ENCODE data around the gene S100P. TPM values are rescaled to one million over a fixed set of nuclear protein-coding genes. Genes with fewer than 3 reads are reported as not detected.
A peak's percentile ranks its signal among the peaks of the same experiment; 100 is the strongest.

S100P gene
- total and polyA plus RNA-seq, 2 donors (not counting 1 experiment from before 2014, with no cell fraction given): 0.07 TPM; not detected in 1

DNA sequence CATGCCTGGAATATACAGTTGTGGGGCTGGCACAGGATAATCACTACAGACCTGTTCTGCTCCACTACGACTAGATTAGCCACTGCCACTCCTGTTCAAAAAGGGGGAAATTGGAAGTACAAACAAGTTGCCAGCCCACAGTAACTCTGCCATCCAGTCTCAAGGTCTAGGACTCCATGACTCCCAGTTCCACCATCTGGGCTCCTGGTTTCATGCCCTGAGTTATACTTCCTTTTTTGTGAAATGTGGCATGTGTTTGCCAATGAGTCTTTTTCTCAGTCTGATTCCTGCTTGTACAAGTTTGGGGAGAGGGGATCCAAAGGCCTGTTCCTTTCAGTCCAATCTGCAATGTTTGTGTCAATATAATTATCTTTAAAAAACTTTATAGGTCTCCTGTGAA lies 21.3 kb downstream of the S100P start:
- no peak overlapping the region for H3K9ac ChIP-seq (ENCODE audit: low read length)
- peak overlapping the region; percentile 49 for H3K4me3 Mint-ChIP-seq
- no peak overlapping the region for H3K27ac ChIP-seq (ENCODE audit: low read length in 2 of 2)
- no peak overlapping the region for H3K4me3 ChIP-seq (ENCODE audit: control extremely low read depth in 1 of 5, extremely low read depth in 1 of 5, insufficient read depth in 1 of 5, low read depth in 2 of 5, low read length in 4 of 5)
- CTCF ChIA-PET: interaction anchor here (0.6 to 9.7 kb wide), 4 partner anchors 74 to 354 kb away, joined by 3 to 148 read pairs (median 4); partner anchors contain the start of genes GRPEL1 and MRFAP1
- peaks cover 44% of the 10 kb centered on the region for H3K4me1 Mint-ChIP-seq
- no peak overlapping the region for H2AFZ ChIP-seq (ENCODE audit: insufficient read depth, low read depth, low read length, poor library complexity, severe bottlenecking)
- POLR2A ChIA-PET: interaction anchor here (3.5 kb wide), 1 partner anchor 74 kb away, joined by 22 read pairs; the partner anchor contains the start of gene MRFAP1
- WGBS (ENCODE audit: insufficient coverage): 86% methylated on average over 1 of the region's 1 CpG
- no peak for TF ChIP-seq EZH2 (IDR thresholded peaks at IDR 0.05; ENCODE audit: borderline replicate concordance, insufficient read depth, low read depth, low read length, poor library complexity, severe bottlenecking)
- no peak for TF ChIP-seq CTCF (IDR thresholded peaks at IDR 0.05)
- H3K9me3 Mint-ChIP-seq (ENCODE audit: insufficient read depth): peaks cover 4% of the 10 kb centered on the region
- peaks cover 0 to 5% (median 0%) of the 10 kb centered on the region in 3 donors for H3K9me3 ChIP-seq (ENCODE audit: control extremely low read depth in 1 of 3, control insufficient read depth in 2 of 3, insufficient read depth in 1 of 3, low read length in 2 of 3)
- H3K27me3 Mint-ChIP-seq: no peaks in the 10 kb centered on the region
- H3K36me3 ChIP-seq (replicated peaks in 1 of 2; ENCODE audit: control extremely low read depth in 1 of 2, control insufficient read depth in 1 of 2, extremely low read depth in 1 of 2, insufficient read depth in 2 of 2, low read length in 1 of 2): no peaks in the 10 kb centered on the region
- peaks cover 35% of the 10 kb centered on the region for H3K79me2 ChIP-seq (ENCODE audit: control insufficient read depth, insufficient read depth, low read length)
- peak overlapping the region; percentile 75 for H3K27ac Mint-ChIP-seq
- H3K27me3 ChIP-seq (replicated peaks in 1 of 4; ENCODE audit: control extremely low read depth in 1 of 4, control insufficient read depth in 3 of 4, insufficient read depth in 4 of 4, low read length in 3 of 4): no peaks in the 10 kb centered on the region
- no peaks in the 10 kb centered on the region for H4K20me1 ChIP-seq (ENCODE audit: control insufficient read depth, insufficient read depth, low read length, poor library complexity, severe bottlenecking)
- DNase-seq (no peak), ATAC-seq (ENCODE audit: low read depth) (no peak)
- peaks cover 26 to 34% of the 10 kb centered on the region in 2 donors for H3K4me1 ChIP-seq (ENCODE audit: control insufficient read depth in 2 of 2, insufficient read depth in 2 of 2, low read length in 2 of 2)
- intact Hi-C loops (cut with micrococcal nuclease): loop anchor here (5.0 to 10.0 kb wide), 2 partner anchors 200 to 1087 kb away; no protein-coding TSS in a partner anchor
- H3K4me2 ChIP-seq (replicated peaks; ENCODE audit: low read depth, low read length, poor library complexity, severe bottlenecking): no peak overlapping the region

DNA sequence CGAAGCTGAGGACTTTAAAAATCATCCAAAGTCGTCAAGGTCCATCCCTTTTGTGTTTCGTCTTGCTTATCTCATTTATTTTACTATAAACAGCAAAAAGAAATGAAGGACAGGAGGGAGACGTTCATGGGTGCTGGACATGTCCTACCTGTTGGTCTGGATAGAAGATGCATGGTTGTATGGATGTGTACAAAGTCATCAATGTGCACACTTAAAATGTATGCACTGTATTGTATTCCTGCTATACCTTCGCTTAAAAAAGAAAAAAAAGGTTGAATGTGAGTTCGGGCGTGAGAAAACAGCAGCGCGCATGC lies 22.0 kb downstream of the S100P start:
- ChIA-PET CTCF (interaction anchor here (0.6 to 9.7 kb wide), 6 partner anchors 9 to 353 kb away, joined by 3 to 148 read pairs (median 4); partner anchors contain the start of genes GRPEL1 and MRFAP1), POLR2A (interaction anchor here (0.6 to 3.5 kb wide), 4 partner anchors 42 to 1672 kb away, joined by 8 to 22 read pairs (median 10); partner anchors contain the start of genes MRFAP1 and TBC1D14)
- peak overlapping the region; percentile 81 for H3K4me2 ChIP-seq (replicated peaks; ENCODE audit: low read depth, low read length, poor library complexity, severe bottlenecking)
- no peaks in the 10 kb centered on the region for H3K27me3 ChIP-seq (replicated peaks in 1 of 4; ENCODE audit: control extremely low read depth in 1 of 4, control insufficient read depth in 3 of 4, insufficient read depth in 4 of 4, low read length in 3 of 4)
- peak overlapping the region; percentile 79 for H3K9ac ChIP-seq (ENCODE audit: low read length)
- H3K27ac ChIP-seq (ENCODE audit: low read length in 2 of 2): peak overlapping the region; percentile 54 to 85
- no peaks in the 10 kb centered on the region for H3K27me3 Mint-ChIP-seq
- WGBS (ENCODE audit: insufficient coverage): 0% methylated on average over 5 of the region's 9 CpGs
- peak overlapping the region; percentile 100 for H3K27ac Mint-ChIP-seq
- peak overlapping the region; percentile 64 for H2AFZ ChIP-seq (ENCODE audit: insufficient read depth, low read depth, low read length, poor library complexity, severe bottlenecking)
- intact Hi-C loops (cut with micrococcal nuclease): loop anchor here (1.0 to 10.0 kb wide), 8 partner anchors 41 to 1087 kb away; partner anchors contain the start of genes GRPEL1, KIAA0232, MRFAP1 and WFS1
- no peaks in the 10 kb centered on the region for H4K20me1 ChIP-seq (ENCODE audit: control insufficient read depth, insufficient read depth, low read length, poor library complexity, severe bottlenecking)
- H3K4me3 ChIP-seq (ENCODE audit: control extremely low read depth in 1 of 5, extremely low read depth in 1 of 5, insufficient read depth in 1 of 5, low read depth in 2 of 5, low read length in 4 of 5): peak overlapping the region in 4 of 5 experiments; percentile 79 to 82 (median 81)
- H3K9me3 ChIP-seq (ENCODE audit: control extremely low read depth in 1 of 3, control insufficient read depth in 2 of 3, insufficient read depth in 1 of 3, low read length in 2 of 3): no peaks in the 10 kb centered on the region
- TF ChIP-seq EZH2 (IDR thresholded peaks at IDR 0.05; ENCODE audit: borderline replicate concordance, insufficient read depth, low read depth, low read length, poor library complexity, severe bottlenecking): no peak
- TF ChIP-seq CTCF (IDR thresholded peaks at IDR 0.05): no peak
- H3K4me1 ChIP-seq (ENCODE audit: control insufficient read depth in 2 of 2, insufficient read depth in 2 of 2, low read length in 2 of 2): peaks cover 23 to 34% of the 10 kb centered on the region in 2 donors
- H3K79me2 ChIP-seq (ENCODE audit: control insufficient read depth, insufficient read depth, low read length): peaks cover 42% of the 10 kb centered on the region
- DNase-seq (no peak), ATAC-seq (ENCODE audit: low read depth) (no peak)
- no peaks in the 10 kb centered on the region for H3K36me3 ChIP-seq (replicated peaks in 1 of 2; ENCODE audit: control extremely low read depth in 1 of 2, control insufficient read depth in 1 of 2, extremely low read depth in 1 of 2, insufficient read depth in 2 of 2, low read length in 1 of 2)
- H3K9me3 Mint-ChIP-seq (ENCODE audit: insufficient read depth): peaks cover 4% of the 10 kb centered on the region
- peak overlapping the region; percentile 99 for H3K4me3 Mint-ChIP-seq
- peaks cover 41% of the 10 kb centered on the region for H3K4me1 Mint-ChIP-seq

All from B cell (primary cell).